ENCODE measurements around the gene ASB16.

GRCh38 chr17:44206825-44207155 lies 36.3 kb downstream of the ASB16 start:
- TF ChIP-seq, protein P1, sequence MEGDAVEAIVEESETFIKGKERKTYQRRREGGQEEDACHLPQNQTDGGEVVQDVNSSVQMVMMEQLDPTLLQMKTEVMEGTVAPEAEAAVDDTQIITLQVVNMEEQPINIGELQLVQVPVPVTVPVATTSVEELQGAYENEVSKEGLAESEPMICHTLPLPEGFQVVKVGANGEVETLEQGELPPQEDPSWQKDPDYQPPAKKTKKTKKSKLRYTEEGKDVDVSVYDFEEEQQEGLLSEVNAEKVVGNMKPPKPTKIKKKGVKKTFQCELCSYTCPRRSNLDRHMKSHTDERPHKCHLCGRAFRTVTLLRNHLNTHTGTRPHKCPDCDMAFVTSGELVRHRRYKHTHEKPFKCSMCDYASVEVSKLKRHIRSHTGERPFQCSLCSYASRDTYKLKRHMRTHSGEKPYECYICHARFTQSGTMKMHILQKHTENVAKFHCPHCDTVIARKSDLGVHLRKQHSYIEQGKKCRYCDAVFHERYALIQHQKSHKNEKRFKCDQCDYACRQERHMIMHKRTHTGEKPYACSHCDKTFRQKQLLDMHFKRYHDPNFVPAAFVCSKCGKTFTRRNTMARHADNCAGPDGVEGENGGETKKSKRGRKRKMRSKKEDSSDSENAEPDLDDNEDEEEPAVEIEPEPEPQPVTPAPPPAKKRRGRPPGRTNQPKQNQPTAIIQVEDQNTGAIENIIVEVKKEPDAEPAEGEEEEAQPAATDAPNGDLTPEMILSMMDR (IDR thresholded peaks at IDR 0.05): no peak
- TF ChIP-seq POLR2A (IDR thresholded peaks at IDR 0.05): no peak

Measured in thyroid gland (tissue), 4 donors.